Gastrocnemius medialis (tissue), 4 donors: ENCODE results near the gene CENPX.

Experiments
- CTCF ChIP-seq, 5 experiments: fragments of 450-650 bp in 3 of 5; fragments of 200-600 bp in 2 of 5; sonication (generic) in 2 of 5; IDR thresholded peaks in 4 of 5; conservative IDR thresholded peaks in 1 of 5; 1 replicate in 4 of 5; 2 replicates in 1 of 5; pipeline ENCODE4 v1.5.1; 2016 to 2019; ENCODE audit warnings: antibody characterized with exemption in 5 of 5, mild to moderate bottlenecking in 3 of 5, moderate library complexity in 3 of 5
- POLR2A ChIP-seq, 2 donors: fragments of 450-650 bp; IDR thresholded peaks; one replicate each; pipeline ENCODE4 v1.6.1; 2017; ENCODE audit warnings: antibody characterized with exemption in 2 of 2, mild to moderate bottlenecking in 2 of 2, moderate library complexity in 2 of 2

- TF ChIP-seq CTCF (IDR thresholded peaks at IDR 0.05 in 4 of 5, conservative IDR thresholded peaks at IDR 0.05 in 1 of 5) (no peak), POLR2A (IDR thresholded peaks at IDR 0.05) (no peak)
These were observed 3.5 kb downstream of the CENPX start for GRCh38 chr17:82018989-82019689.
